ENCODE measurements around the gene USF1. TPM values are rescaled to one million over a fixed set of nuclear protein-coding genes. Genes with fewer than 3 reads are reported as not detected.
"Not testable (repeated sequence)": the region's sequence is repeated elsewhere in the genome, so short reads cannot be mapped to it uniquely, and the experiment has no call there.

The USF1 gene
- total RNA-seq, 1 donor from 2014 or later = 70.7 TPM

GRCh38 chr1:161047436-161048420 lies 2.0 kb upstream of the USF1 start:
- DNase-seq (ENCODE audit: low spot score) = no peak

- no peak for DNase-seq (ENCODE audit: low spot score)
Observed at GRCh38 chr1:161046605-161047228, 940 bp upstream of the USF1 start.

- peak; percentile 67 for DNase-seq (ENCODE audit: low spot score)
Observed at GRCh38 chr1:161044908-161045735, 655 bp downstream of the USF1 start.

GRCh38 chr1:161044535-161044907 lies 1.3 kb downstream of the USF1 start:
- no peak for DNase-seq (ENCODE audit: low spot score)

- DNase-seq (ENCODE audit: low spot score) = no peak
Observed at GRCh38 chr1:161039546-161039945, 6.2 kb downstream of the USF1 start.

- DNase-seq (ENCODE audit: low spot score) = no peak
Observed at GRCh38 chr1:161039154-161039545, 6.6 kb downstream of the USF1 start.

- DNase-seq (ENCODE audit: low spot score) = peak; percentile 72
Observed at GRCh38 chr1:161038523-161039153, 7.1 kb downstream of the USF1 start, which contains the start of gene TSTD1. TSS of gene TSTD1 (minus strand) at chr1:161038964. CDS start at chr1:161038889, 75 bp downstream.

- peak; percentile 55 for DNase-seq (ENCODE audit: low spot score)
Observed at GRCh38 chr1:161037661-161038522, 7.9 kb downstream of the USF1 start.

GRCh38 chr1:161033751-161034150 lies 12.0 kb downstream of the USF1 start:
- DNase-seq (ENCODE audit: low spot score) = no peak

- DNase-seq (ENCODE audit: low spot score) = no peak
Observed at GRCh38 chr1:161032409-161032808, 13.4 kb downstream of the USF1 start.

- no peak for DNase-seq (ENCODE audit: low spot score)
Observed at GRCh38 chr1:161031874-161032273, 13.9 kb downstream of the USF1 start.

- DNase-seq (ENCODE audit: low spot score) = not testable (repeated sequence)
Observed at GRCh38 chr1:161029466-161029865, 16.3 kb downstream of the USF1 start.

- not testable (repeated sequence) for DNase-seq (ENCODE audit: low spot score)
Observed at GRCh38 chr1:161026954-161027353, 18.8 kb downstream of the USF1 start.

GRCh38 chr1:161022432-161022831 lies 23.3 kb downstream of the USF1 start:
- DNase-seq (ENCODE audit: low spot score) = not testable (repeated sequence)

GRCh38 chr1:161021970-161022353 lies 23.8 kb downstream of the USF1 start:
- DNase-seq (ENCODE audit: low spot score) = no peak

GRCh38 chr1:161021165-161021969 lies 24.4 kb downstream of the USF1 start:
- DNase-seq (ENCODE audit: low spot score) = peak; percentile 95

GRCh38 chr1:161020509-161021164 lies 25.1 kb downstream of the USF1 start, which contains the start of gene F11R:
TSS of gene F11R (minus strand) at chr1:161021152. CDS start at chr1:161021073, 79 bp downstream.
- DNase-seq (ENCODE audit: low spot score) = peak; percentile 63

GRCh38 chr1:161019751-161020495 lies 25.9 kb downstream of the USF1 start:
- peak; percentile 57 for DNase-seq (ENCODE audit: low spot score)

Measured in ureter (tissue), 1 donor.